ENCODE data around the gene B4GALNT2.

DNA sequence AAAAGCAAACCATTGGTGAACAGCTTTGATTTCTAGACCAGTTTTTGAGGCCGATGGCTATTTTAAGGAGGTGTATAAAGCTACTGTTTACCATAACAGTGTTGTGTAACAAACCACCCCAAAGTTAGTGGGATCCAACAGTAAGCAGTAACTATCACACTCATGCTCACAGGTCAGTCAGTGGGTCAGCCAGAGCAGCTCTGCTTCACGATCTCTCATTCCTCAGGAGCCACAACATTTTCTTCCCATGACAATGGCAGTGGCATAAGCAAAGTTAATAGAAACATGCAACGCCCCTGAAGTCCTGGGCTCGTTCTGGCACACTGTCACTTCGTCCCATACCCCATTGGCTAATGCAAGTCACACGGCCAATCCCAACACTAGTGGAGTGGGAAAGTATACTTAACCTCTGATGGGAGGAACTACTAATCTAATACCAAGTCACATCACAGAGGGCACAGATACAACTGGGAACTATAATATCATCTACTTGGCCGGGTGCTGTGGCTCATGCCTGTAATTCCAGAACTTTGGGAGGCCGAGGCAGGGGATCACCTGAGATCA lies 28.0 kb upstream of the B4GALNT2 start:
- TF ChIP-seq, protein P1, sequence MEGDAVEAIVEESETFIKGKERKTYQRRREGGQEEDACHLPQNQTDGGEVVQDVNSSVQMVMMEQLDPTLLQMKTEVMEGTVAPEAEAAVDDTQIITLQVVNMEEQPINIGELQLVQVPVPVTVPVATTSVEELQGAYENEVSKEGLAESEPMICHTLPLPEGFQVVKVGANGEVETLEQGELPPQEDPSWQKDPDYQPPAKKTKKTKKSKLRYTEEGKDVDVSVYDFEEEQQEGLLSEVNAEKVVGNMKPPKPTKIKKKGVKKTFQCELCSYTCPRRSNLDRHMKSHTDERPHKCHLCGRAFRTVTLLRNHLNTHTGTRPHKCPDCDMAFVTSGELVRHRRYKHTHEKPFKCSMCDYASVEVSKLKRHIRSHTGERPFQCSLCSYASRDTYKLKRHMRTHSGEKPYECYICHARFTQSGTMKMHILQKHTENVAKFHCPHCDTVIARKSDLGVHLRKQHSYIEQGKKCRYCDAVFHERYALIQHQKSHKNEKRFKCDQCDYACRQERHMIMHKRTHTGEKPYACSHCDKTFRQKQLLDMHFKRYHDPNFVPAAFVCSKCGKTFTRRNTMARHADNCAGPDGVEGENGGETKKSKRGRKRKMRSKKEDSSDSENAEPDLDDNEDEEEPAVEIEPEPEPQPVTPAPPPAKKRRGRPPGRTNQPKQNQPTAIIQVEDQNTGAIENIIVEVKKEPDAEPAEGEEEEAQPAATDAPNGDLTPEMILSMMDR (IDR thresholded peaks at IDR 0.05; ENCODE audit: low read depth, low read length, poor library complexity, severe bottlenecking), result no peak
- no peak for TF ChIP-seq EZH2phosphoT487 (IDR thresholded peaks at IDR 0.05; ENCODE audit: borderline replicate concordance, low read length)
